Fibroblast of skin of right quadriceps (primary cell): Measurements from ENCODE around the gene ATP2B1.

Experiments used
- DNase-seq: peaks from one replicate; pipeline ENCODE4 v3.0.0-alpha.2; 2013

Gene ATP2B1

GRCh38 chr12:89650239-89650638 lies 58.4 kb downstream of the ATP2B1 start:
- no peak for DNase-seq

GRCh38 chr12:89649820-89650219 lies 58.8 kb downstream of the ATP2B1 start:
- no peak for DNase-seq

- DNase-seq: no peak
Measured at GRCh38 chr12:89649139-89649538, 59.5 kb downstream of the ATP2B1 start.

- DNase-seq: no peak
Measured at GRCh38 chr12:89648211-89648930, 60.3 kb downstream of the ATP2B1 start.

- DNase-seq: no peak
Measured at GRCh38 chr12:89645434-89645833, 63.2 kb downstream of the ATP2B1 start.

GRCh38 chr12:89642959-89643358 lies 65.7 kb downstream of the ATP2B1 start:
- DNase-seq: no peak

GRCh38 chr12:89636776-89637160 lies 71.9 kb downstream of the ATP2B1 start:
- no peak for DNase-seq

GRCh38 chr12:89636052-89636775 lies 72.4 kb downstream of the ATP2B1 start:
- DNase-seq: peak; percentile 31

- DNase-seq: no peak
Measured at GRCh38 chr12:89634508-89634907, 74.1 kb downstream of the ATP2B1 start.

- DNase-seq: no peak
Measured at GRCh38 chr12:89632778-89633177, 75.9 kb downstream of the ATP2B1 start.

GRCh38 chr12:89622115-89622514 lies 86.5 kb downstream of the ATP2B1 start:
- DNase-seq: peak; percentile 10

GRCh38 chr12:89621521-89621920 lies 87.1 kb downstream of the ATP2B1 start:
- no peak for DNase-seq

- DNase-seq: no peak
Measured at GRCh38 chr12:89619764-89620163, 88.9 kb downstream of the ATP2B1 start.

GRCh38 chr12:89618113-89618862 lies 90.3 kb downstream of the ATP2B1 start:
- DNase-seq: no peak

- no peak for DNase-seq
Measured at GRCh38 chr12:89610366-89610765, 98.3 kb downstream of the ATP2B1 start.

GRCh38 chr12:89603678-89604077 lies 105.0 kb downstream of the ATP2B1 start:
- no peak for DNase-seq

- no peak for DNase-seq
Measured at GRCh38 chr12:89597770-89598169, 110.9 kb downstream of the ATP2B1 start.

- no peak for DNase-seq
Measured at GRCh38 chr12:89597210-89597609, 111.4 kb downstream of the ATP2B1 start.

GRCh38 chr12:89593873-89594272 lies 114.8 kb downstream of the ATP2B1 start:
- no peak for DNase-seq

GRCh38 chr12:89593233-89593632 lies 115.4 kb downstream of the ATP2B1 start:
- no peak for DNase-seq

GRCh38 chr12:89589753-89590152 lies 118.9 kb downstream of the ATP2B1 start:
- no peak for DNase-seq

GRCh38 chr12:89578499-89578898 lies 130.1 kb downstream of the ATP2B1 start:
- no peak for DNase-seq

GRCh38 chr12:89576572-89577220 lies 131.9 kb downstream of the ATP2B1 start:
- DNase-seq: no peak
